ENCODE measurements around the gene CLBA1.

- TF ChIP-seq CTCF (IDR thresholded peaks at IDR 0.05 in 2 of 3, conservative IDR thresholded peaks at IDR 0.05 in 1 of 3; ENCODE audit: borderline replicate concordance in 1 of 3, insufficient read depth in 1 of 3, low read depth in 2 of 3, low read length in 2 of 3) (no peak), SRF (IDR thresholded peaks at IDR 0.05; ENCODE audit: low read depth) (no peak), POLR2A (IDR thresholded peaks at IDR 0.05; ENCODE audit: borderline replicate concordance, extremely low read depth, insufficient read depth, insufficient read length) (no peak), EZH2 (IDR thresholded peaks at IDR 0.05) (no peak), TCF7L2 (IDR thresholded peaks at IDR 0.05; ENCODE audit: borderline replicate concordance, extremely low read depth, insufficient read depth, insufficient read length) (no peak)
- TF ChIP-seq, protein P1, sequence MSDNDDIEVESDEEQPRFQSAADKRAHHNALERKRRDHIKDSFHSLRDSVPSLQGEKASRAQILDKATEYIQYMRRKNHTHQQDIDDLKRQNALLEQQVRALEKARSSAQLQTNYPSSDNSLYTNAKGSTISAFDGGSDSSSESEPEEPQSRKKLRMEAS (IDR thresholded peaks at IDR 0.05) = no peak
Observed at GRCh38 chr14:104955396-104955770, 30.2 kb upstream of the CLBA1 start.

All from HCT116 (cell line).